Mesendoderm (in vitro differentiated cells): ENCODE measurements around the gene EML4.
A peak's percentile ranks its signal among the peaks of the same experiment; 100 is the strongest.

Experiments used
- DNase-seq: peaks from one replicate; pipeline ENCODE4 v3.0.0; 2013
- H2AK5ac ChIP-seq: 2 replicates; pipeline ENCODE4 v1.6.1; 2013; ENCODE audit warnings: low read length, inconsistent platforms
- H2BK120ac ChIP-seq: 2 replicates; pipeline ENCODE4 v1.6.1; 2013; ENCODE audit warnings: low read depth, mild to moderate bottlenecking, low read length, moderate library complexity, mixed read lengths
- H2BK15ac ChIP-seq: replicated peaks from 2 replicates; pipeline ENCODE4 v1.6.1; 2013; ENCODE audit warnings: low read depth, mild to moderate bottlenecking, moderate library complexity
- H2BK5ac ChIP-seq: 2 replicates; pipeline ENCODE4 v1.6.1; 2013; ENCODE audit warnings: low read length, inconsistent platforms
- H3K18ac ChIP-seq: 2 replicates; pipeline ENCODE4 v1.6.1; 2013; ENCODE audit warnings: mild to moderate bottlenecking, low read length, mixed read lengths
- H3K23ac ChIP-seq: one replicate; pipeline ENCODE4 v1.6.1; 2013; ENCODE audit warnings: low read length
- H3K27ac ChIP-seq: 2 replicates; pipeline ENCODE4 v1.5.1; 2013; ENCODE audit warnings: low read depth, mild to moderate bottlenecking, inconsistent platforms, low read length, moderate library complexity
- H3K27me3 ChIP-seq: 2 replicates; pipeline ENCODE4 v1.6.1; 2013; ENCODE audit warnings: low read length, control low read depth, mild to moderate bottlenecking, inconsistent platforms; ENCODE audit not compliant: insufficient read depth, poor library complexity
- H3K36me3 ChIP-seq: 2 replicates; pipeline ENCODE4 v1.6.1; 2013; ENCODE audit warnings: low read length, inconsistent platforms; ENCODE audit not compliant: control insufficient read depth, insufficient read depth
- H3K4ac ChIP-seq: one replicate; pipeline ENCODE4 v1.6.1; 2013; ENCODE audit warnings: low read depth, mild to moderate bottlenecking, low read length, moderate library complexity
- H3K4me1 ChIP-seq: 2 replicates; pipeline ENCODE4 v1.6.1; 2013; ENCODE audit warnings: low read depth, low read length, inconsistent platforms; ENCODE audit not compliant: control insufficient read depth
- H3K4me2 ChIP-seq: 2 replicates; pipeline ENCODE4 v1.6.1; 2013; ENCODE audit warnings: low read length
- H3K4me3 ChIP-seq: 2 replicates; pipeline ENCODE4 v1.5.1; 2013; ENCODE audit warnings: mild to moderate bottlenecking, low read length
- H3K56ac ChIP-seq: one replicate; pipeline ENCODE4 v1.6.1; 2013; ENCODE audit warnings: low read length
- H3K79me1 ChIP-seq: 2 replicates; pipeline ENCODE4 v1.6.1; 2013; ENCODE audit warnings: low read length, inconsistent platforms
- H3K79me2 ChIP-seq: 2 replicates; pipeline ENCODE4 v1.6.1; 2013; ENCODE audit warnings: mild to moderate bottlenecking, low read length; ENCODE audit not compliant: control insufficient read depth, insufficient read depth
- H3K9ac ChIP-seq: 2 replicates; pipeline ENCODE4 v1.6.1; 2013; ENCODE audit warnings: low read length, inconsistent platforms
- H4K5ac ChIP-seq: one replicate; pipeline ENCODE4 v1.6.1; 2013; ENCODE audit warnings: low read length
- H4K8ac ChIP-seq: one replicate; pipeline ENCODE4 v1.6.1; 2013; ENCODE audit warnings: low read depth, mild to moderate bottlenecking, control low read depth, low read length, moderate library complexity
- WGBS: extraction: QIAGEN DNeasy Blood & Tissue Kit; methylation state at CpG from one replicate; pipeline ENCODE4 v1.1.7; 2013; ENCODE audit warnings: low lambda C conversion rate, missing lambda C conversion rate; ENCODE audit not compliant: insufficient coverage; ENCODE audit errors: extremely low coverage; 5-methylcytosine and 5-hydroxymethylcytosine counted together

EML4 gene

GRCh38 chr2:42168459-42169099 lies 574 bp upstream of the EML4 start:
- H3K4me3 ChIP-seq: no peak overlapping the region
- no CpG with 5 or more reads among the region's 16 CpGs for WGBS
- H4K8ac ChIP-seq: no peak overlapping the region
- DNase-seq: no peak
- peak overlapping the region; percentile 47 for H3K56ac ChIP-seq
- H4K5ac ChIP-seq: peak overlapping the region; percentile 7
- no peaks in the 10 kb centered on the region for H3K27me3 ChIP-seq
- no peak overlapping the region for H2BK15ac ChIP-seq
- H3K4me1 ChIP-seq: no peaks in the 10 kb centered on the region
- H3K4ac ChIP-seq: no peak overlapping the region
- H3K9ac ChIP-seq: peak overlapping the region; percentile 34
- no peak overlapping the region for H3K18ac ChIP-seq
- no peak overlapping the region for H3K27ac ChIP-seq
- no peak overlapping the region for H2BK120ac ChIP-seq
- H2BK5ac ChIP-seq: no peak overlapping the region
- H3K79me1 ChIP-seq: peaks cover 2% of the 10 kb centered on the region
- H3K23ac ChIP-seq: no peak overlapping the region
- H3K36me3 ChIP-seq: no peaks in the 10 kb centered on the region
- H3K79me2 ChIP-seq: peaks cover 24% of the 10 kb centered on the region
- H3K4me2 ChIP-seq: peak overlapping the region; percentile 1
- no peak overlapping the region for H2AK5ac ChIP-seq

- Histone ChIP-seq H3K4me1 (no peaks in the 10 kb centered on the region), H3K36me3 (no peaks in the 10 kb centered on the region), H2BK120ac (no peak overlapping the region), H2BK5ac (no peak overlapping the region), H3K27me3 (no peaks in the 10 kb centered on the region), H3K56ac (peak overlapping the region; percentile 96), H2BK15ac (no peak overlapping the region), H3K4ac (no peak overlapping the region), H3K9ac (peak overlapping the region; percentile 92), H3K4me2 (peak overlapping the region; percentile 42), H3K18ac (peak overlapping the region; percentile 45), H4K5ac (no peak overlapping the region), H4K8ac (no peak overlapping the region), H3K4me3 (peak overlapping the region; percentile 90), H3K79me1 (peaks cover 2% of the 10 kb centered on the region), H3K27ac (no peak overlapping the region), H3K23ac (peak overlapping the region; percentile 48), H2AK5ac (no peak overlapping the region), H3K79me2 (peaks cover 31% of the 10 kb centered on the region)
- DNase-seq: no peak
- WGBS: no CpG with 5 or more reads among the region's 10 CpGs
Measured at GRCh38 chr2:42169874-42170521, 845 bp downstream of the EML4 start.

- Histone ChIP-seq H3K79me2 (peaks cover 36% of the 10 kb centered on the region), H3K4me1 (no peaks in the 10 kb centered on the region), H2BK15ac (no peak overlapping the region), H3K36me3 (no peaks in the 10 kb centered on the region), H2BK5ac (no peak overlapping the region), H2BK120ac (no peak overlapping the region), H3K4ac (no peak overlapping the region), H4K8ac (no peak overlapping the region), H3K4me3 (peak overlapping the region; percentile 90), H3K56ac (peak overlapping the region; percentile 96), H3K27ac (no peak overlapping the region), H2AK5ac (no peak overlapping the region), H3K27me3 (no peaks in the 10 kb centered on the region), H3K23ac (no peak overlapping the region), H4K5ac (no peak overlapping the region), H3K18ac (peak overlapping the region; percentile 15), H3K9ac (peak overlapping the region; percentile 92), H3K79me1 (peaks cover 2% of the 10 kb centered on the region), H3K4me2 (peak overlapping the region; percentile 42)
- no peak for DNase-seq
- no CpG with 5 or more reads among the region's 9 CpGs for WGBS
Measured at GRCh38 chr2:42170619-42171395, 1.7 kb downstream of the EML4 start.

- H2AK5ac ChIP-seq: no peak overlapping the region
- H4K5ac ChIP-seq: no peak overlapping the region
- H3K27me3 ChIP-seq: no peaks in the 10 kb centered on the region
- no peak overlapping the region for H3K9ac ChIP-seq
- H2BK15ac ChIP-seq: no peak overlapping the region
- H3K79me1 ChIP-seq: peaks cover 4% of the 10 kb centered on the region
- H4K8ac ChIP-seq: no peak overlapping the region
- peaks cover 42% of the 10 kb centered on the region for H3K79me2 ChIP-seq
- no CpG with 5 or more reads among the region's 3 CpGs for WGBS
- H3K4ac ChIP-seq: no peak overlapping the region
- H3K56ac ChIP-seq: no peak overlapping the region
- H2BK120ac ChIP-seq: no peak overlapping the region
- no peak overlapping the region for H3K4me2 ChIP-seq
- H3K18ac ChIP-seq: peak overlapping the region; percentile 15
- no peak overlapping the region for H2BK5ac ChIP-seq
- no peak overlapping the region for H3K23ac ChIP-seq
- DNase-seq: peak; percentile 80
- H3K4me3 ChIP-seq: no peak overlapping the region
- no peak overlapping the region for H3K27ac ChIP-seq
- no peaks in the 10 kb centered on the region for H3K4me1 ChIP-seq
- no peaks in the 10 kb centered on the region for H3K36me3 ChIP-seq
Measured at GRCh38 chr2:42171396-42171980, 2.3 kb downstream of the EML4 start.

GRCh38 chr2:42172020-42172419 lies 2.9 kb downstream of the EML4 start:
- H3K79me2 ChIP-seq: peaks cover 46% of the 10 kb centered on the region
- H3K27me3 ChIP-seq: no peaks in the 10 kb centered on the region
- H3K9ac ChIP-seq: no peak overlapping the region
- no peak overlapping the region for H3K56ac ChIP-seq
- no peak overlapping the region for H3K23ac ChIP-seq
- no peaks in the 10 kb centered on the region for H3K36me3 ChIP-seq
- no peak overlapping the region for H3K4me3 ChIP-seq
- H3K4ac ChIP-seq: no peak overlapping the region
- no peak overlapping the region for H3K27ac ChIP-seq
- no peak overlapping the region for H2BK15ac ChIP-seq
- no peak overlapping the region for H3K18ac ChIP-seq
- peaks cover 4% of the 10 kb centered on the region for H3K79me1 ChIP-seq
- H4K5ac ChIP-seq: no peak overlapping the region
- H3K4me2 ChIP-seq: no peak overlapping the region
- H2BK120ac ChIP-seq: no peak overlapping the region
- no peak overlapping the region for H2BK5ac ChIP-seq
- no peaks in the 10 kb centered on the region for H3K4me1 ChIP-seq
- no peak for DNase-seq
- H4K8ac ChIP-seq: no peak overlapping the region
- H2AK5ac ChIP-seq: no peak overlapping the region
- no CpG with 5 or more reads among the region's 1 CpG for WGBS
